Loucy (cell line): ENCODE results near the gene HCK.

Experiments
- H2AFZ ChIP-seq: fragments of 200-600 bp; sonication (generic); 2 replicates; pipeline ENCODE4 v1.6.0; 2016; ENCODE audit warnings: antibody characterized with exemption, mild to moderate bottlenecking, low read length, moderate library complexity
- H3F3A ChIP-seq: fragments of 200-600 bp; 2 replicates; pipeline ENCODE4 v1.6.0; 2016; ENCODE audit warnings: antibody characterized with exemption, low read depth, mild to moderate bottlenecking
- H3K27me3 ChIP-seq: fragments of 200-600 bp; sonication (generic); 2 replicates; pipeline ENCODE4 v1.6.1; 2014; ENCODE audit warnings: low read length, mild to moderate bottlenecking; ENCODE audit not compliant: insufficient read depth, poor library complexity, severe bottlenecking
- H3K36me3 ChIP-seq: fragments of 200-600 bp; sonication (generic); 2 replicates; pipeline ENCODE4 v1.6.1; 2016; ENCODE audit warnings: low read length; ENCODE audit not compliant: insufficient read depth
- H3K4me1 ChIP-seq: fragments of 200-600 bp; sonication (generic); 2 replicates; pipeline ENCODE4 v1.5.1; 2014; ENCODE audit warnings: low read length, mild to moderate bottlenecking; ENCODE audit not compliant: insufficient read depth, poor library complexity, severe bottlenecking
- H3K4me2 ChIP-seq: fragments of 200-600 bp; sonication (generic); 2 replicates; pipeline ENCODE4 v1.6.0; 2014; ENCODE audit warnings: antibody characterized with exemption, low read length, low read depth, mild to moderate bottlenecking; ENCODE audit not compliant: poor library complexity, severe bottlenecking
- H3K4me3 ChIP-seq: fragments of 200-600 bp; sonication (generic); 2 replicates; pipeline ENCODE4 v1.5.1; 2014; ENCODE audit warnings: low read length, mild to moderate bottlenecking, mixed read lengths; ENCODE audit not compliant: poor library complexity, severe bottlenecking
- H3K79me2 ChIP-seq: fragments of 200-600 bp; sonication (generic); 2 replicates; pipeline ENCODE4 v1.6.1; 2014; ENCODE audit warnings: low read length; ENCODE audit not compliant: insufficient read depth
- H3K9ac ChIP-seq: fragments of 200-600 bp; sonication (generic); 2 replicates; pipeline ENCODE4 v1.6.0; 2014; ENCODE audit warnings: mild to moderate bottlenecking, low read depth, low read length, moderate library complexity; ENCODE audit not compliant: poor library complexity, severe bottlenecking
- H3K9me2 ChIP-seq: fragments of 200-600 bp; sonication (generic); replicated peaks from 2 replicates; pipeline ENCODE4 v1.6.1; 2016; ENCODE audit warnings: low read depth, low read length, mixed read lengths
- H3K9me3 ChIP-seq: fragments of 200-600 bp; sonication (generic); 2 replicates; pipeline ENCODE4 v1.6.1; 2014; ENCODE audit warnings: mild to moderate bottlenecking, antibody characterized with exemption, low read length, low read depth; ENCODE audit not compliant: insufficient read depth
- H4K20me1 ChIP-seq: fragments of 200-600 bp; sonication (generic); 2 replicates; pipeline ENCODE4 v1.6.0; 2014; ENCODE audit warnings: antibody characterized with exemption, low read length, mild to moderate bottlenecking; ENCODE audit not compliant: insufficient read depth, poor library complexity, severe bottlenecking
- EZH2phosphoT487 ChIP-seq: fragments of 200-600 bp; IDR thresholded peaks from 2 replicates; pipeline ENCODE4 v1.6.1; 2018; ENCODE audit warnings: antibody characterized with exemption, mild to moderate bottlenecking, moderate library complexity, borderline replicate concordance
- TF ChIP-seq, protein P1 (sequence below): fragments of 200-600 bp; sonication (generic); conservative IDR thresholded peaks from 2 replicates; pipeline ENCODE4 v1.5.1; 2014; ENCODE audit warnings: mild to moderate bottlenecking, antibody characterized with exemption, low read length

HCK gene

GRCh38 chr20:32057656-32058184, 5.7 kb downstream of the HCK start:
- H3K9me2 ChIP-seq, result no peaks in the 10 kb centered on the region
- no peaks in the 10 kb centered on the region for H3K79me2 ChIP-seq
- no peaks in the 10 kb centered on the region for H3F3A ChIP-seq
- no peak overlapping the region for H3K9ac ChIP-seq
- H3K4me1 ChIP-seq, result no peaks in the 10 kb centered on the region
- no peaks in the 10 kb centered on the region for H3K9me3 ChIP-seq
- no peak overlapping the region for H2AFZ ChIP-seq
- TF ChIP-seq, protein P1, sequence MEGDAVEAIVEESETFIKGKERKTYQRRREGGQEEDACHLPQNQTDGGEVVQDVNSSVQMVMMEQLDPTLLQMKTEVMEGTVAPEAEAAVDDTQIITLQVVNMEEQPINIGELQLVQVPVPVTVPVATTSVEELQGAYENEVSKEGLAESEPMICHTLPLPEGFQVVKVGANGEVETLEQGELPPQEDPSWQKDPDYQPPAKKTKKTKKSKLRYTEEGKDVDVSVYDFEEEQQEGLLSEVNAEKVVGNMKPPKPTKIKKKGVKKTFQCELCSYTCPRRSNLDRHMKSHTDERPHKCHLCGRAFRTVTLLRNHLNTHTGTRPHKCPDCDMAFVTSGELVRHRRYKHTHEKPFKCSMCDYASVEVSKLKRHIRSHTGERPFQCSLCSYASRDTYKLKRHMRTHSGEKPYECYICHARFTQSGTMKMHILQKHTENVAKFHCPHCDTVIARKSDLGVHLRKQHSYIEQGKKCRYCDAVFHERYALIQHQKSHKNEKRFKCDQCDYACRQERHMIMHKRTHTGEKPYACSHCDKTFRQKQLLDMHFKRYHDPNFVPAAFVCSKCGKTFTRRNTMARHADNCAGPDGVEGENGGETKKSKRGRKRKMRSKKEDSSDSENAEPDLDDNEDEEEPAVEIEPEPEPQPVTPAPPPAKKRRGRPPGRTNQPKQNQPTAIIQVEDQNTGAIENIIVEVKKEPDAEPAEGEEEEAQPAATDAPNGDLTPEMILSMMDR, result no peak
- TF ChIP-seq EZH2phosphoT487, result no peak
- H4K20me1 ChIP-seq, result no peaks in the 10 kb centered on the region
- H3K4me3 ChIP-seq, result no peak overlapping the region
- no peaks in the 10 kb centered on the region for H3K36me3 ChIP-seq
- no peaks in the 10 kb centered on the region for H3K27me3 ChIP-seq
- H3K4me2 ChIP-seq, result no peak overlapping the region

DNA sequence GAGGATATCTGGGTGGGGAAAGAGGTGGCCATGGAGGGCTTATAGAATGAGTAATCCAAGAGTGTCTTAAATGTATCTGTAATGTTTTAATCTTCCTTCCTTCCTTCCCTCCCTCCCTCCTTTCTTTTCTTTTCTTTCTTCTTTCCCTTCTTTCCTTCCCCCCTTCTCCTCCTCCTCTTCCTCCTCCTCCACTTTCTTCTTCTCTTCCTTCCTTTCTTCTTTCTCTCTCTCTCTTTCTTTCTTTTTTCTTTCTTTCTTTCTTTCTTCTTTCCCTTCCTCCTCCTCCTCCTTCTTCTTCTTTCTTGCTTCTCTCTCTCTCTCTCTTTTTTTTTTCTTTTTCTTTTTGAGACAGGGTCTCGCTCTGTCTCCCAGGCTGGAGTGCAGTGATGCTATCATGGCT, 7.1 kb downstream of the HCK start:
- Histone ChIP-seq H2AFZ (no peak overlapping the region), H3K4me1 (no peaks in the 10 kb centered on the region), H3K9me3 (no peaks in the 10 kb centered on the region), H3K4me2 (no peak overlapping the region), H3F3A (no peaks in the 10 kb centered on the region), H3K79me2 (no peaks in the 10 kb centered on the region), H4K20me1 (no peaks in the 10 kb centered on the region), H3K27me3 (no peaks in the 10 kb centered on the region), H3K9me2 (no peaks in the 10 kb centered on the region), H3K36me3 (no peaks in the 10 kb centered on the region), H3K9ac (no peak overlapping the region), H3K4me3 (no peak overlapping the region)
- TF ChIP-seq, protein P1, result no peak
- TF ChIP-seq EZH2phosphoT487, result no peak

DNA sequence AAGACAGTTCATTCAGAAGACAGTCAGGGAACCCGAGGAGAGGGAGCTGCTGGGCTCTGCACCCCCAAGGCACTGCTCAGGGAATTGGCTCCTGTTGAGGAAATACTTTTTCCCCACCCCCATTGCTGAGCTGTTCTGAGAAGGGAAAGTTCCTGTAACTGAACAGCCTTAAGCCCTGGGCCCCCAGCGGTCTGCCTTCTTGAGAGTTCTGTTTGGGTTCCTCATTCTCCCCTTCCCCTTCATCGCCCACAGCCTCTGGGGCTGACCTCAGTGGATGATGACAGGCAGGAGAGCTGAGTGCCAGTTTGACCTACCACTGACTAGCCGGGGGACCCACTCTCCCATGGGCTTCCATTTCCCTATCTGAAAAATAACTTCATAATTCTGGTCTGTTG, 10.7 kb downstream of the HCK start:
- Histone ChIP-seq H3K36me3 (no peaks in the 10 kb centered on the region), H4K20me1 (no peaks in the 10 kb centered on the region), H3K9me3 (no peaks in the 10 kb centered on the region), H3K4me3 (no peak overlapping the region), H3K9me2 (no peaks in the 10 kb centered on the region), H3K27me3 (no peaks in the 10 kb centered on the region), H3K4me1 (no peaks in the 10 kb centered on the region), H3F3A (no peaks in the 10 kb centered on the region), H3K79me2 (no peaks in the 10 kb centered on the region), H3K4me2 (no peak overlapping the region), H2AFZ (no peak overlapping the region), H3K9ac (no peak overlapping the region)
- TF ChIP-seq, protein P1, result no peak
- TF ChIP-seq EZH2phosphoT487, result no peak
